HepG2 (cell line): Measurements from ENCODE around the gene APLP1. TPM values are rescaled to one million over a fixed set of nuclear protein-coding genes. Genes with fewer than 3 reads are reported as not detected.

Experiments used
- ARID4A ChIP-seq: sonication (generic); formaldehyde crosslinking; IDR thresholded peaks from 2 replicates; pipeline ENCODE4 v1.5.0; 2020; ENCODE audit warnings: mild to moderate bottlenecking, missing genetic modification reagents, borderline replicate concordance
- DMTF1 ChIP-seq: sonication (generic); formaldehyde crosslinking; IDR thresholded peaks from 2 replicates; pipeline ENCODE4 v1.4.0; 2020; ENCODE audit warnings: mild to moderate bottlenecking, missing genetic modification reagents
- EHMT2 ChIP-seq: fragments of 200-600 bp; sonication (generic); IDR thresholded peaks from 2 replicates; pipeline ENCODE4 v1.7.0; 2017; ENCODE audit warnings: antibody characterized with exemption, low read depth, low read length, borderline replicate concordance
- HINFP ChIP-seq: sonication (generic); formaldehyde crosslinking; IDR thresholded peaks from 2 replicates; pipeline ENCODE4 v1.4.0; 2020; ENCODE audit warnings: low read depth, mild to moderate bottlenecking, missing genetic modification reagents
- SMYD3 ChIP-seq: sonication (generic); formaldehyde crosslinking; IDR thresholded peaks from 2 replicates; pipeline ENCODE4 v1.8.1; 2023; ENCODE audit warnings: mild to moderate bottlenecking, missing genetic modification reagents
- SP2 ChIP-seq: sonication (generic); formaldehyde crosslinking; IDR thresholded peaks from 2 replicates; pipeline ENCODE4 v1.5.1; 2020; ENCODE audit warnings: mild to moderate bottlenecking, missing genetic modification reagents
- ZBTB37 ChIP-seq: sonication (generic); formaldehyde crosslinking; IDR thresholded peaks from 2 replicates; pipeline ENCODE4 v1.4.0; 2020; ENCODE audit warnings: mild to moderate bottlenecking, missing genetic modification reagents
- ZBTB42 ChIP-seq: sonication (generic); formaldehyde crosslinking; IDR thresholded peaks from 2 replicates; pipeline ENCODE4 v1.5.0; 2020; ENCODE audit warnings: mild to moderate bottlenecking, missing genetic modification reagents
- ZFAT ChIP-seq: sonication (generic); formaldehyde crosslinking; conservative IDR thresholded peaks from 2 replicates; pipeline ENCODE4 v1.8.1; 2023; ENCODE audit warnings: missing genetic modification reagents, inconsistent platforms
- ZGPAT ChIP-seq: IDR thresholded peaks from 2 replicates; pipeline ENCODE4 v1.6.1; 2016; ENCODE audit warnings: mild to moderate bottlenecking
- ZMAT5 ChIP-seq: sonication (generic); formaldehyde crosslinking; IDR thresholded peaks from 2 replicates; pipeline ENCODE4 v1.5.0; 2020; ENCODE audit warnings: mild to moderate bottlenecking, low read depth, missing genetic modification reagents, borderline replicate concordance
- ZMYM4 ChIP-seq: sonication (generic); formaldehyde crosslinking; IDR thresholded peaks from 2 replicates; pipeline ENCODE4 v1.8.1; 2023; ENCODE audit warnings: mild to moderate bottlenecking, missing genetic modification reagents
- ZNF260 ChIP-seq: sonication (generic); formaldehyde crosslinking; IDR thresholded peaks from 2 replicates; pipeline ENCODE4 v1.4.0; 2020; ENCODE audit warnings: missing genetic modification reagents, low read depth, mild to moderate bottlenecking, borderline replicate concordance
- ZNF746 ChIP-seq: sonication (generic); formaldehyde crosslinking; IDR thresholded peaks from 2 replicates; pipeline ENCODE4 v1.8.0; 2022; ENCODE audit warnings: mild to moderate bottlenecking, missing genetic modification reagents
- ZNF749 ChIP-seq: sonication (generic); formaldehyde crosslinking; IDR thresholded peaks from 2 replicates; pipeline ENCODE4 v1.8.0; 2022; ENCODE audit warnings: mild to moderate bottlenecking, missing genetic modification reagents, moderate library complexity, borderline replicate concordance
- ZNF773 ChIP-seq: sonication (generic); formaldehyde crosslinking; IDR thresholded peaks from 2 replicates; pipeline ENCODE4 v1.4.0; 2020; ENCODE audit warnings: missing genetic modification reagents, borderline replicate concordance
- ZSCAN12 ChIP-seq: sonication (generic); formaldehyde crosslinking; IDR thresholded peaks from 2 replicates; pipeline ENCODE4 v1.9.0; 2021; ENCODE audit warnings: mild to moderate bottlenecking, missing genetic modification reagents
- polyA plus RNA-seq, 8 experiments: library from polyadenylated mRNA; depleted of rRNA in 3 of 8; stranded (reverse) in 7 of 8; unstranded in 1 of 8; fragments of >200 nt; fragmentation: Illumina TruSeq in 4 of 8; extraction: Trizol in 4 of 8; gene quantifications; 2 replicates each; pipeline versions ENCODE4 v1.2.1 to v1.2.3, GENCODE V29; 2011 to 2016; ENCODE audit warnings: low read depth in 4 of 8, missing spikeins in 1 of 8, mixed read lengths in 1 of 8; ENCODE audit not compliant: insufficient read depth in 1 of 8
- total RNA-seq, 5 experiments: library from RNA; depleted of rRNA; stranded (reverse); fragments of >200 nt; fragmentation: Illumina TruSeq; extraction: Trizol; gene quantifications; 2 replicates each; pipeline ENCODE4 v1.2.3, GENCODE V29; 2016; ENCODE audit warnings: low read depth in 1 of 5

The APLP1 gene
- total and polyA plus RNA-seq, 2 of the 13 experiments (the other 11 are each of a cell fraction or from before 2014, with no cell fraction given): 2.0 to 2.9 TPM

- TF ChIP-seq ZNF749 (CRISPR knock-in tag) (peak; percentile 84), ZNF746 (CRISPR knock-in tag) (peak; percentile 66; the same call in 1 of the 2 replicates), ZSCAN12 (CRISPR knock-in tag) (peak; percentile 94; the same call in 1 of the 2 replicates), ZNF773 (peak; percentile 73; the same call in 1 of the 2 replicates), EHMT2 (peak; percentile 96; the same call in 1 of the 2 replicates), ZMYM4 (CRISPR knock-in tag) (peak; percentile 65), SMYD3 (CRISPR knock-in tag) (peak; percentile 78; the same call in 1 of the 2 replicates), ARID4A (CRISPR knock-in tag) (peak; percentile 88), ZBTB37 (no peak), SP2 (CRISPR knock-in tag) (no peak), ZGPAT (peak; percentile 48; the same call in 1 of the 2 replicates), DMTF1 (CRISPR knock-in tag) (no peak), ZNF260 (CRISPR knock-in tag) (no peak), ZFAT (CRISPR knock-in tag) (no peak), ZMAT5 (CRISPR knock-in tag) (no peak), HINFP (peak; percentile 75; the same call in 1 of the 2 replicates), ZBTB42 (no peak)
Measured at GRCh38 chr19:35828692-35829301, 39.6 kb upstream of the APLP1 start (continued).
